Measurements from ENCODE around the gene TRIM9. TPM values are rescaled to one million over a fixed set of nuclear protein-coding genes. Genes with fewer than 3 reads are reported as not detected.

Gene TRIM9
- total RNA-seq, 1 donor from 2014 or later: 0.16 TPM

GRCh38 chr14:51093371-51094281 is 1.3 kb downstream of the TRIM9 start:
- intact Hi-C loops (cut with micrococcal nuclease): loop anchor here (10.0 kb wide), 1 partner anchor 149 kb away; the partner anchor contains the start of gene PYGL

- intact Hi-C loops (cut with micrococcal nuclease): loop anchor here (10.0 kb wide), 1 partner anchor 148 kb away; the partner anchor contains the start of gene PYGL
Observed at GRCh38 chr14:51092965-51093364, 1.9 kb downstream of the TRIM9 start.

- intact Hi-C loops (cut with micrococcal nuclease): no loop called here
Observed at GRCh38 chr14:51089278-51089677, 5.6 kb downstream of the TRIM9 start.

GRCh38 chr14:51087031-51087441 is 7.9 kb downstream of the TRIM9 start:
- intact Hi-C loops (cut with micrococcal nuclease): no loop called here

GRCh38 chr14:51086044-51086443 is 8.9 kb downstream of the TRIM9 start:
- intact Hi-C loops (cut with micrococcal nuclease): no loop called here

GRCh38 chr14:51084962-51085361 is 9.9 kb downstream of the TRIM9 start:
- intact Hi-C loops (cut with micrococcal nuclease): no loop called here

GRCh38 chr14:51084507-51084906 is 10.4 kb downstream of the TRIM9 start:
- intact Hi-C loops (cut with micrococcal nuclease): no loop called here

GRCh38 chr14:51082349-51082748 is 12.6 kb downstream of the TRIM9 start:
- intact Hi-C loops (cut with micrococcal nuclease): no loop called here

GRCh38 chr14:51081712-51082111 is 13.2 kb downstream of the TRIM9 start:
- intact Hi-C loops (cut with micrococcal nuclease): no loop called here

GRCh38 chr14:51081209-51081608 is 13.7 kb downstream of the TRIM9 start:
- intact Hi-C loops (cut with micrococcal nuclease): no loop called here

GRCh38 chr14:51080645-51081044 is 14.3 kb downstream of the TRIM9 start:
- intact Hi-C loops (cut with micrococcal nuclease): no loop called here

GRCh38 chr14:51079489-51079888 is 15.4 kb downstream of the TRIM9 start:
- intact Hi-C loops (cut with micrococcal nuclease): no loop called here

- intact Hi-C loops (cut with micrococcal nuclease): no loop called here
Observed at GRCh38 chr14:51079085-51079484, 15.8 kb downstream of the TRIM9 start.

GRCh38 chr14:51074701-51075385 is 20.1 kb downstream of the TRIM9 start:
- intact Hi-C loops (cut with micrococcal nuclease): no loop called here

GRCh38 chr14:51073731-51074130 is 21.2 kb downstream of the TRIM9 start:
- intact Hi-C loops (cut with micrococcal nuclease): no loop called here

GRCh38 chr14:51072976-51073375 is 21.9 kb downstream of the TRIM9 start:
- intact Hi-C loops (cut with micrococcal nuclease): no loop called here

GRCh38 chr14:51071857-51072256 is 23.0 kb downstream of the TRIM9 start:
- intact Hi-C loops (cut with micrococcal nuclease): no loop called here

GRCh38 chr14:51070726-51071125 is 24.2 kb downstream of the TRIM9 start:
- intact Hi-C loops (cut with micrococcal nuclease): no loop called here

GRCh38 chr14:51069055-51069454 is 25.9 kb downstream of the TRIM9 start:
- intact Hi-C loops (cut with micrococcal nuclease): no loop called here

GRCh38 chr14:51068268-51068667 is 26.6 kb downstream of the TRIM9 start:
- intact Hi-C loops (cut with micrococcal nuclease): no loop called here

- intact Hi-C loops (cut with micrococcal nuclease): no loop called here
Observed at GRCh38 chr14:51067295-51067694, 27.6 kb downstream of the TRIM9 start.

GRCh38 chr14:51066576-51066975 is 28.3 kb downstream of the TRIM9 start:
- intact Hi-C loops (cut with micrococcal nuclease): no loop called here

All from T-helper 2 cell treated with Interferon-gamma antibody and Interleukin-4, amounts not matched to agents 100 ng/mL and 5 ng/mL, for 36 hours (primary cell).